ENCODE data around the gene IPCEF1. TPM values are rescaled to one million over a fixed set of nuclear protein-coding genes. Genes with fewer than 3 reads are reported as not detected.

Gene IPCEF1
- polyA plus RNA-seq, 2 donors: 0.35 to 0.65 TPM

DNA sequence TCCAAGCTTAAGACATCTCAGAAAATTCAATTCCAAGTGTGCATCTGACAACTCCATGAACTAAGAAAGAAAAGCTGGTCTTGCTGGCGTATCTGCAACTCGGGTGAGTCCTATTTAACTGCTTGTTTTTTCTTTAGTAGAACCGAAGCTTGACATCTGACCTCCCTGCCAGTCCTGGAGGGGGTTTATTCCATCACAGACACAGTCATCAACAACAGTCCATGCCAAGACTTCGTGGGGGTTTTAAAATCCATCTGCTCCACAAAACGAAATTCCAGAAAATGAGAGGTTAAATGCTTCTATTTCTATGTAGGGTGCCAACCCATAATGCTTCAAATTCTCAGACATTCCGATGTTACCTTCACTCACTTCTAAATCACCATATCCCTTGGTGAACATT lies 133.9 kb downstream of the IPCEF1 start:
- H3K9me3 ChIP-seq (ENCODE audit: control insufficient read depth in 2 of 2, insufficient read depth in 1 of 2, low read depth in 1 of 2, low read length in 1 of 2): no peaks in the 10 kb centered on the region
- WGBS, 2 donors: 73% methylated on average over 6 of the region's 6 CpGs
- no peaks in the 10 kb centered on the region for H3K4me1 ChIP-seq (ENCODE audit: control insufficient read depth in 2 of 2, insufficient read depth in 2 of 2, low read length in 1 of 2)

GRCh38 chr6:154219250-154219649 lies 137.4 kb downstream of the IPCEF1 start:
- 89 to 96% methylated on average over 6 of the region's 6 CpGs for WGBS, 2 donors
- no peaks in the 10 kb centered on the region for H3K27me3 ChIP-seq (ENCODE audit: control insufficient read depth in 1 of 2, insufficient read depth in 2 of 2, low read length in 2 of 2)

More for the DNA sequence above, 133.9 kb downstream of the IPCEF1 start:
- peaks cover 0 to 2% of the 10 kb centered on the region in 2 donors for H3K36me3 ChIP-seq (ENCODE audit: control insufficient read depth in 2 of 2, insufficient read depth in 2 of 2, low read length in 1 of 2)
- no peak overlapping the region for H3K27ac ChIP-seq (ENCODE audit: low read depth in 2 of 2, low read length in 1 of 2)
- H3K27me3 ChIP-seq (ENCODE audit: control insufficient read depth in 1 of 2, insufficient read depth in 2 of 2, low read length in 2 of 2): no peaks in the 10 kb centered on the region
- H3K4me3 ChIP-seq (ENCODE audit: low read depth in 1 of 2, low read length in 2 of 2): no peak overlapping the region

GRCh38 chr6:154218787-154219186 lies 137.8 kb downstream of the IPCEF1 start:
- Histone ChIP-seq H3K36me3 (ENCODE audit: control insufficient read depth in 2 of 2, insufficient read depth in 2 of 2, low read length in 1 of 2) (peaks cover 0 to 2% of the 10 kb centered on the region in 2 donors), H3K4me1 (ENCODE audit: control insufficient read depth in 2 of 2, insufficient read depth in 2 of 2, low read length in 1 of 2) (no peaks in the 10 kb centered on the region), H3K4me3 (ENCODE audit: low read depth in 1 of 2, low read length in 2 of 2) (no peak overlapping the region), H3K27me3 (ENCODE audit: control insufficient read depth in 1 of 2, insufficient read depth in 2 of 2, low read length in 2 of 2) (no peaks in the 10 kb centered on the region), H3K9me3 (ENCODE audit: control insufficient read depth in 2 of 2, insufficient read depth in 1 of 2, low read depth in 1 of 2, low read length in 1 of 2) (no peaks in the 10 kb centered on the region), H3K27ac (ENCODE audit: low read depth in 2 of 2, low read length in 1 of 2) (no peak overlapping the region)
- WGBS, 2 donors: 81 to 88% methylated on average over 6 of the region's 6 CpGs

More at GRCh38 chr6:154219250-154219649, 137.4 kb downstream of the IPCEF1 start:
- Histone ChIP-seq H3K9me3 (ENCODE audit: control insufficient read depth in 2 of 2, insufficient read depth in 1 of 2, low read depth in 1 of 2, low read length in 1 of 2) (no peaks in the 10 kb centered on the region), H3K4me1 (ENCODE audit: control insufficient read depth in 2 of 2, insufficient read depth in 2 of 2, low read length in 1 of 2) (no peaks in the 10 kb centered on the region), H3K4me3 (ENCODE audit: low read depth in 1 of 2, low read length in 2 of 2) (no peak overlapping the region), H3K36me3 (ENCODE audit: control insufficient read depth in 2 of 2, insufficient read depth in 2 of 2, low read length in 1 of 2) (peaks cover 0 to 2% of the 10 kb centered on the region in 2 donors), H3K27ac (ENCODE audit: low read depth in 2 of 2, low read length in 1 of 2) (no peak overlapping the region)

DNA sequence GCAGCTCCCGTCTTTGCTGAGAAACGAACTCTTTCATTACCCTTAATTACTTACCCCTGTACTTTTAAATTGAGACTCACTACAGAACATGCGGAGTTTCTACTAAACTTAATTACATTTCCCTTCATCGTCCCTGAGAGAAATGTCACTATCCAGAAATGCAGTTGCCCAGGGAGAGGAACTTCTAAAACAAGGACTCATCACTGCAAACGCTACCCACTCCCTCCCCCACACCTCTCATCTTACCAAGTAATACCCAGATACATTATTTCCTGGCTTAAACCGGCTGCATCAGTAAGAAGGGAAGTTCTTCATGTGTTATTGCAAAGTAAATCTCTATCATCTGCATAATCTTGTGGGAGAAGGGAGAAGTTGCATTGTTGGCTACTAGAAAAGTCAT lies 138.3 kb downstream of the IPCEF1 start:
- H3K36me3 ChIP-seq (ENCODE audit: control insufficient read depth in 2 of 2, insufficient read depth in 2 of 2, low read length in 1 of 2): peaks cover 0 to 2% of the 10 kb centered on the region in 2 donors
- no peak overlapping the region for H3K27ac ChIP-seq (ENCODE audit: low read depth in 2 of 2, low read length in 1 of 2)
- no peaks in the 10 kb centered on the region for H3K4me1 ChIP-seq (ENCODE audit: control insufficient read depth in 2 of 2, insufficient read depth in 2 of 2, low read length in 1 of 2)
- no peaks in the 10 kb centered on the region for H3K9me3 ChIP-seq (ENCODE audit: control insufficient read depth in 2 of 2, insufficient read depth in 1 of 2, low read depth in 1 of 2, low read length in 1 of 2)
- WGBS, 2 donors: 65 to 66% methylated on average over 6 of the region's 6 CpGs
- no peak overlapping the region for H3K4me3 ChIP-seq (ENCODE audit: low read depth in 1 of 2, low read length in 2 of 2)
- H3K27me3 ChIP-seq (ENCODE audit: control insufficient read depth in 1 of 2, insufficient read depth in 2 of 2, low read length in 2 of 2): no peaks in the 10 kb centered on the region

- H3K4me1 ChIP-seq (ENCODE audit: control insufficient read depth in 2 of 2, insufficient read depth in 2 of 2, low read length in 1 of 2): no peaks in the 10 kb centered on the region
- WGBS, 2 donors: 67 to 86% methylated on average over 3 of the region's 3 CpGs
- no peaks in the 10 kb centered on the region for H3K27me3 ChIP-seq (ENCODE audit: control insufficient read depth in 1 of 2, insufficient read depth in 2 of 2, low read length in 2 of 2)
- H3K9me3 ChIP-seq (ENCODE audit: control insufficient read depth in 2 of 2, insufficient read depth in 1 of 2, low read depth in 1 of 2, low read length in 1 of 2): no peaks in the 10 kb centered on the region
- H3K4me3 ChIP-seq (ENCODE audit: low read depth in 1 of 2, low read length in 2 of 2): no peak overlapping the region
- no peak overlapping the region for H3K27ac ChIP-seq (ENCODE audit: low read depth in 2 of 2, low read length in 1 of 2)
- H3K36me3 ChIP-seq (ENCODE audit: control insufficient read depth in 2 of 2, insufficient read depth in 2 of 2, low read length in 1 of 2): no peaks in the 10 kb centered on the region
Observed at GRCh38 chr6:154213782-154214181, 142.8 kb downstream of the IPCEF1 start.

- Histone ChIP-seq H3K27me3 (ENCODE audit: control insufficient read depth in 1 of 2, insufficient read depth in 2 of 2, low read length in 2 of 2) (no peaks in the 10 kb centered on the region), H3K9me3 (ENCODE audit: control insufficient read depth in 2 of 2, insufficient read depth in 1 of 2, low read depth in 1 of 2, low read length in 1 of 2) (no peaks in the 10 kb centered on the region), H3K4me3 (ENCODE audit: low read depth in 1 of 2, low read length in 2 of 2) (no peak overlapping the region), H3K36me3 (ENCODE audit: control insufficient read depth in 2 of 2, insufficient read depth in 2 of 2, low read length in 1 of 2) (peaks cover 0 to 3% of the 10 kb centered on the region in 2 donors), H3K27ac (ENCODE audit: low read depth in 2 of 2, low read length in 1 of 2) (no peak overlapping the region), H3K4me1 (ENCODE audit: control insufficient read depth in 2 of 2, insufficient read depth in 2 of 2, low read length in 1 of 2) (no peaks in the 10 kb centered on the region)
Observed at GRCh38 chr6:154210678-154211077, 145.9 kb downstream of the IPCEF1 start.

DNA sequence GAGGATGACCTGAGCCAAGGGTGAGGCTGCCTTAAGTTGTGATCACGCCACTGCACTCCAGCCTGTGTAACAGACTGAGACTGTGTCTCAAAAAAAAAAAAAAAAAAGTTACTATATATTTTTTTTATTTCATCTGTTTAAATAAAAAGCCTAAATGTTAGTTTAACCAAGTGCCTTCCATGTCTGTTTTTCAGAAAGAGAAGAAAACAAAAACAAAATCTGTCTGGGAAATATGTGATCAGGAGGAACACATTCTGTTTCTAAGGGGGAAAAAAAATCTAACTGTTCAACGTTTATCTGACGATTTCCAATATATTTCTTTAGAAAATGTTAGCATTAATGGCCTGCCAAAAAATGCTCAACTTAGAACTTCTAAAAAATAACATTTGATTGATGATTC lies 147.0 kb downstream of the IPCEF1 start:
- no peaks in the 10 kb centered on the region for H3K4me1 ChIP-seq (ENCODE audit: control insufficient read depth in 2 of 2, insufficient read depth in 2 of 2, low read length in 1 of 2)
- no peak overlapping the region for H3K4me3 ChIP-seq (ENCODE audit: low read depth in 1 of 2, low read length in 2 of 2)
- peaks cover 0 to 3% of the 10 kb centered on the region in 2 donors for H3K36me3 ChIP-seq (ENCODE audit: control insufficient read depth in 2 of 2, insufficient read depth in 2 of 2, low read length in 1 of 2)
- WGBS, 2 donors: 71 to 73% methylated on average over 3 of the region's 3 CpGs
- H3K27ac ChIP-seq (ENCODE audit: low read depth in 2 of 2, low read length in 1 of 2): no peak overlapping the region
- no peaks in the 10 kb centered on the region for H3K27me3 ChIP-seq (ENCODE audit: control insufficient read depth in 1 of 2, insufficient read depth in 2 of 2, low read length in 2 of 2)
- H3K9me3 ChIP-seq (ENCODE audit: control insufficient read depth in 2 of 2, insufficient read depth in 1 of 2, low read depth in 1 of 2, low read length in 1 of 2): no peaks in the 10 kb centered on the region

DNA sequence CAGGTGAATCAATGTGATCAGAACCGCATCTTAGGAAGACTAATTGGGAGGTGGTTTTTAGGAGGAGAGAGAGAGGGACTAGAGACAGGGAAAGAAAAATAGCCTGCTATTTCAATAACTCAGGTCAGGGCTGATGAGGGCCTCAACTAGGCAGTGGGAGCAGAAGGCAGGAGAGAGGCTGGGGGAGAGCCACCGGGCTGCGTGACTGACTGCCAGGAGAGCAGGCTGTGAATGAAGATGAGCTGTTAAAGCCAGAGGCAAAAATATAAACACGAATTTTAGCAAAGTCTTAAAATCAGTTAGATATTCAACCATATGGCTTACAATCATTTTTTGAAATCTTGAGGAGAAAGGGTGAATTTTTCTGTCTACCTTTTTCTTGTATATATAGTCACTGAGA lies 149.6 kb downstream of the IPCEF1 start:
- no peaks in the 10 kb centered on the region for H3K9me3 ChIP-seq (ENCODE audit: control insufficient read depth in 2 of 2, insufficient read depth in 1 of 2, low read depth in 1 of 2, low read length in 1 of 2)
- H3K4me1 ChIP-seq (ENCODE audit: control insufficient read depth in 2 of 2, insufficient read depth in 2 of 2, low read length in 1 of 2): no peaks in the 10 kb centered on the region
- no peak overlapping the region for H3K27ac ChIP-seq (ENCODE audit: low read depth in 2 of 2, low read length in 1 of 2)
- peaks cover 0 to 3% of the 10 kb centered on the region in 2 donors for H3K36me3 ChIP-seq (ENCODE audit: control insufficient read depth in 2 of 2, insufficient read depth in 2 of 2, low read length in 1 of 2)
- H3K27me3 ChIP-seq (ENCODE audit: control insufficient read depth in 1 of 2, insufficient read depth in 2 of 2, low read length in 2 of 2): no peaks in the 10 kb centered on the region
- H3K4me3 ChIP-seq (ENCODE audit: low read depth in 1 of 2, low read length in 2 of 2): no peak overlapping the region
- 62 to 72% methylated on average over 4 of the region's 4 CpGs for whole genome bisulfite sequencing, 2 donors

DNA sequence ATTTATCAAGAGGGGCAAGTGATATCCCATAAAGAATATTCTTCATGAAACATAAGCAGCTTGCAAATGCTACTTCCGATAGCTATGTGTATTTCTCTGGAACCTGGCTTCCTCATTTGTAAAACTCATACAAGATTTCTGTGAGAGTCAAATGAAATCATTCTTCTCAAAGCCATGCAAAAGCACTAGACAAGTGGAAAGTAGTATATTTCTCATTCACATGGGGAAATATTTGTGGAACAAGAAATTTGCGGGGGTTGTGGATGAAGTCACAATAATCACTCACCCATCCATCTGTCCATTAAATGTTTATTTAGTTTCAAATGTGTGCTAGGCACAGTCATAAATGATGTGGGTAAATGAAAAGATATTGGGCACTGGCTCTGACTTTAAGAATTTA lies 150.5 kb downstream of the IPCEF1 start:
- H3K27ac ChIP-seq (ENCODE audit: low read depth in 2 of 2, low read length in 1 of 2): no peak overlapping the region
- 93% methylated on average over 2 of the region's 2 CpGs for whole genome bisulfite sequencing, 2 donors
- no peaks in the 10 kb centered on the region for H3K4me1 ChIP-seq (ENCODE audit: control insufficient read depth in 2 of 2, insufficient read depth in 2 of 2, low read length in 1 of 2)
- no peak overlapping the region for H3K4me3 ChIP-seq (ENCODE audit: low read depth in 1 of 2, low read length in 2 of 2)
- peaks cover 0 to 3% of the 10 kb centered on the region in 2 donors for H3K36me3 ChIP-seq (ENCODE audit: control insufficient read depth in 2 of 2, insufficient read depth in 2 of 2, low read length in 1 of 2)
- H3K27me3 ChIP-seq (ENCODE audit: control insufficient read depth in 1 of 2, insufficient read depth in 2 of 2, low read length in 2 of 2): no peaks in the 10 kb centered on the region
- H3K9me3 ChIP-seq (ENCODE audit: control insufficient read depth in 2 of 2, insufficient read depth in 1 of 2, low read depth in 1 of 2, low read length in 1 of 2): no peaks in the 10 kb centered on the region

DNA sequence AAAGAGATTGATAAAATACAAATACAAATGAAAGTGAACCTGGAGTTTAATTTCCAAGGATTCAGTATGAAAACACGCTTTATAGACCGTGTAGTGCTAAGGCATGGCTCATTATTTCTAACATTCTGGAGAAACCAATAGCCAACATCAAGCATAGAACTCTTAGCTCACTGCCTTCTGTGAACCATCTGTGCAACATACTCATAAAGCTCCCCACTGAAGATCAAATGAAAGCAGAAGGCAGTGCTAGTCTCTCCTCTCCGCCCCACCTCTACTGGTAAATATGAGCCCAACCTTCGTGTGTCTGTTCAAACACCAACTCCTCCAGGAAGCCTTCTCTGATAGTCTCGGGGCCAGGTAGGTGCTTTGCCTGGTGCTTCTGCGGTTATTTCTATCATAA lies 153.6 kb downstream of the IPCEF1 start:
- H3K4me3 ChIP-seq (ENCODE audit: low read depth in 1 of 2, low read length in 2 of 2): no peak overlapping the region
- H3K36me3 ChIP-seq (ENCODE audit: control insufficient read depth in 2 of 2, insufficient read depth in 2 of 2, low read length in 1 of 2): peaks cover 0 to 3% of the 10 kb centered on the region in 2 donors
- WGBS, 2 donors: 91 to 98% methylated on average over 6 of the region's 6 CpGs
- no peaks in the 10 kb centered on the region for H3K4me1 ChIP-seq (ENCODE audit: control insufficient read depth in 2 of 2, insufficient read depth in 2 of 2, low read length in 1 of 2)
- no peaks in the 10 kb centered on the region for H3K9me3 ChIP-seq (ENCODE audit: control insufficient read depth in 2 of 2, insufficient read depth in 1 of 2, low read depth in 1 of 2, low read length in 1 of 2)
- H3K27ac ChIP-seq (ENCODE audit: low read depth in 2 of 2, low read length in 1 of 2): no peak overlapping the region
- no peaks in the 10 kb centered on the region for H3K27me3 ChIP-seq (ENCODE audit: control insufficient read depth in 1 of 2, insufficient read depth in 2 of 2, low read length in 2 of 2)

Data from esophagus (tissue), 2 donors.